GM21381 (cell line): Measurements from ENCODE around the gene YWHAQ.
"Not testable (repeated sequence)": the region's sequence is repeated elsewhere in the genome, so short reads cannot be mapped to it uniquely, and the experiment has no call there.

ENCODE experiments used
- ATAC-seq: cut with Tn5 transposase; IDR thresholded peaks from one replicate; pipeline ENCODE4 v1.9.1; 2021; ENCODE audit warnings: mild to moderate bottlenecking, moderate library complexity; ENCODE audit not compliant: unreplicated experiment

Gene YWHAQ

GRCh38 chr2:9595256-9595655 lies 35.5 kb downstream of the YWHAQ start:
- ATAC-seq: not testable (repeated sequence)

DNA sequence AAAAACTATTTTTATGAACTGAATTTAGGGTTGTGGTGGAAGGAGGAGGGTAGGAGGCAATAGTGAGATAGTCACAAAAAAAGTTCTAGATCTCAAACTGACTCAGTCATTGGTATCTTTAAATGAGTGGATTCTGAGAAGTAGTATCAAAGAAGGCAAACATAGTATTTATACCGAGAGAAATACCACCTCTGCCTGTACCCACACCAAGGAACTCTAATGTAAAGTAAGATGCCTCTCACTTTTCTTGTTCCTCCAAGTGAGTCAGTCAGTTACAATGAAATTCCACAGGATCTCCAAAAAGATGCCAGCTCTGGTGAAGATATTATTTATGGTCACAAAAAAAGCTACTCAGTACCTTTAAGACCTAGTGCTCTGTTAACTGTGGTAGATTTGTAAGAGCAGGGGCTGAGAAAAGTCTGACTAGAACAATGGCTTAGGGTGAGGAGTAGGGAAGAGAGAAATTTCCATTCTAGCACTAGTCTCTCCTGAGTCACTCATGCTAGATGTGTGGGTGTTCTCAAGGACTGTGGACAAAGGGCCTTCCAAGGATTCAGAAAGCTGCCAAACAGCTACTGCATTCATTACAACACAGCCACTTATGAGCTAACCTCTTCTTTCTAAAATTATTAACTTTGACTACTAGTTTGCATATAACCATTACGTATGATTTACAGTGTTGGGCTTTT lies 36.3 kb downstream of the YWHAQ start:
- ATAC-seq: no peak

- no peak for ATAC-seq
Measured at GRCh38 chr2:9593925-9594324, 36.9 kb downstream of the YWHAQ start.

- ATAC-seq: no peak
Measured at GRCh38 chr2:9592699-9593098, 38.1 kb downstream of the YWHAQ start.

DNA sequence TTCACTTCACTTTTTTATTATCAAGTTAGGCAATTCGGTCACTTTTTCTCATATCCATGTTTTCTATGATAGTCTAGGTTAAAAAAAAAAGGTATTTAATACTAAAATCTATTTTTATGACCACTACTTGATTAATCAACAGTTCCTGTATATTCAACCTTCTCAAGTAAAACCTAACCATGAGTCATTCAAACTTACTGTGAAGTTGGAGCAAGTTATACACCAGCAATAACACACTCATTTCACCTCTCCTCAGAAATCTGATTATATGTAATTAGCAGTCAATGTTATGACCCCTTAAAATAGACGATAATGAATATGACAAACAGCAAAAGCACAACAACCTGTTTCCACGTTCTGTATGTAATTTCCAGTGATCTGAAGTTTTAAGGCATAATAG lies 40.2 kb downstream of the YWHAQ start:
- no peak for ATAC-seq

- ATAC-seq: no peak
Measured at GRCh38 chr2:9586465-9586864, 44.3 kb downstream of the YWHAQ start.

GRCh38 chr2:9585486-9585885 lies 45.3 kb downstream of the YWHAQ start:
- ATAC-seq: no peak

DNA sequence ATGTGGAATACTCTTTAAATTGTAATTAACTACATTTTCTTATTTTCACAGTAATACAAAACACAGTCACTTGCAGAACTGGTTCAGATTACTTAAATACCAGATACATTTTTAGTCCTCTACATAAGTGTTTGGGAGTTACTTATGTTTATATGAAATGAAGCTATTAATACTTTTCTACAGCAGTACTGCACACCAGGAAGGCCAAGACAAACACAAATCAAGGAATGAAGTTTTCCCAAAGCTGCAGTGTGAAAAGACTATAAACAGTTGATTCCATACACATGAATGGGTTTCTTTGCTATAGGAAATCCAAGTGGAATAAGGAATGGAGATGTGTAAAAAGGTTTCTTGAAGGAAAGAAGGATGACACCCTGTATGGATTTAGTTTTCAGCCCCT lies 45.9 kb downstream of the YWHAQ start:
- not testable (repeated sequence) for ATAC-seq

DNA sequence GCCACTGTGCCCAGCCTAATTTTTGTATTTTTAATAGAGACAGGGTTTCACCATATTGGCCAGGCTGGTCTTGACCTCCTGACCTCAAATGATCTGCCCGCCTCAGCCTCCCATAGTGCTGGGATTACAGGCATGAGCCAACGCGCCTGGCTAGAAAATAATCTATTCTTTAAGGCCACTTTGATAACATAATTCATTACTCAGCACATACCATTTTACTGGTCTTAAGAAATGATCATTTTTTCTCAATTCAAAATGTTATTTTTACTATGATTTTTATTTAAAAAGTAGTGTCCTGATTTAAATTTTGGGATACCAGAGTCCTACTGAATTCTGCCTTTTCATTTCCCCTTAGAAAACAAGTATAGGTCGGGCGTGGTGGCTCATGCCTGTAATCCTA lies 48.2 kb downstream of the YWHAQ start:
- no peak for ATAC-seq

DNA sequence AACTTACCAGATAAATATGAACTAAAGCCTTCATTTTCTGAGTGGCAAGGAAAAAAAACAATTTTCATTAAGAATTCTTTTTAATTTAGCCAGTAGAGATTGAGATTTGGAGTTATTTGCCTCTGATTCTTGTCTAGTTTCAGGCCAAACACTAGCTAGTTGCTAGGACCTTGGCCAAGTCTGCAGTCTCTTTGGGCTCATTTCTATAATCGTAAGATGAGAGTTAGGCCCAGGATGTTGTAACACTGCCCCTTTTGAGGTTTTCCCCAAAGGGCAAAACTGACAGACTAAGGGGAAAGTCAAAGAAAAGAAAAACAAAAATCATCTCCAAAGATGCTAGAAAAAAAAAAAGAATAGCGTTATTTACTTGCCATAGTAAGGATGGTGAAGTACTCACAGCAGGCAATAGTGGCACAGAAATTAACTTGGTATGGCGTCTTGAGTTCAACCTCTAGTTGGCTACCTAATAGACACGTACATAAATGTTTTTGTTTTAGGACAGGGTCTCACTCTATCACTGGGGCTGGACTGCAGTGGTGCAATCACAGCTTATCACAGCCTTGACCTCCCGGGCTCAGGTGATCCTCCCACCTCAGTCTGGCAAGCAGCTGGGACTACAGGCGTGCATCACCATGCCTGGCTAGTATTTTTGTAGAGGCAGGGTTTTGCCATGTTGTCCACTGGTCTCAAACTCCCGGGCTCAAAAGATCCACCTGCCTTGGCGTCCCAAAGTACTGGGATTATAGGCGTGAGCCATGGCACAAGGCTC lies 52.1 kb downstream of the YWHAQ start:
- no peak for ATAC-seq

DNA sequence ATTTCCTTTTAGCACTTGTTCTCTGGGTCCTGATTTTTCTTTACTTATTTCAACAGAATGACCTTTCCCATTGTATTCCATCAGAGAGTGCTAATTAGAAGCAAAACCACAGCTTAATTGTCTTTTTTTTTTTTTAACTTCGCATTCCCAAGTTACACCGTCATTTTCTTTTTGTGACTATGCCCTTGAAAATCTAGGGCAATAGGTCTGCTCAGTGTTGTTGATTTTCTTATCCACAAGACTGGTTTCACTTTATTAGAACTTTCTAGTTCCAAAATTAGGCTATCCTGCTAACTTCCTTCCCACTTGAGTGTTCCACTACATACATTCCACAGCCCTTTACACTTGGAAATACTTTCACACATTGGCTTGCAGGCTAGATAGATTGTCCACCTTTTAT lies 56.5 kb downstream of the YWHAQ start:
- ATAC-seq: no peak

- no peak for ATAC-seq
Measured at GRCh38 chr2:9573840-9574239, 57.0 kb downstream of the YWHAQ start.

GRCh38 chr2:9573013-9573720 lies 57.6 kb downstream of the YWHAQ start:
- ATAC-seq: no peak

GRCh38 chr2:9570182-9571060 lies 60.4 kb downstream of the YWHAQ start:
- ATAC-seq: no peak

- no peak for ATAC-seq
Measured at GRCh38 chr2:9565436-9566153, 65.2 kb downstream of the YWHAQ start.

DNA sequence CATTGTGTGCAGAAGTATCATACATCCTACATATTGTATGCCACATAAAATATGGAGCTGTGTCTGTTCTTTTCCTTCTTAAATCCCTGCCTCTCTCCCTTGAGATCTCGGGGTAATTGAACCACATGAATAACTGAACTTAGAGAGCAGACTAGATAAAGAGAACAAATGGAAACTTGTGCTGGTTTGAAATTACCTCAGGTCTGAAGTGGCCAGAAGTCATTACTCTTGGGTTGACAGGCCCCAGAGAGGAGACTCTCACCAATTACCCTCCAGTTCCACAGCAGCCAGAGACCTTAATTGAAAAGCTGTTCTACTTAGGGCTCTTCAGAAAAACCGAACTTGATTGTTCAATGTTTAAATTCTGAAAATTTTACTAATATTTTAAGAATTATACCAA lies 70.2 kb downstream of the YWHAQ start:
- no peak for ATAC-seq

DNA sequence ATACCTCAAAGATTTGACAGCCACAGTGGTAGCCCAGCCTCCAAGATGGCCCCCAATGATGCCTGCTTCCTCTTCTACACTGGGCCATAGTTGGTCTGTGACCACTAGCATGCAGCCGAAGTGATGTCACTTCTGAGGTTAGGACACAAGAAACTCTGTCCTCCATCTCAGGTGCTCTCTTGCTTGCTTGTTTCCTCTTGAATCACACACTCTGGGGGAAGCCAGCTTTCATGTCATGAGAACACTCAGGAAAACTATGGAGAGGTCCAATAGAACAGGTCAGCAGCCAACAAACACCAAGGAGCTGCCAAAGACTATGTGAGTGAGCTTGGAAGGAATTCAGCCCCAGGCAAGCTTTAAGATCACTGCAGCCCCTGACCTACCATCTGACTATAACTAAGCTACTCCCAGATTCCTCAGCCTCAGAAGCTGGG lies 71.8 kb downstream of the YWHAQ start:
- ATAC-seq: no peak

DNA sequence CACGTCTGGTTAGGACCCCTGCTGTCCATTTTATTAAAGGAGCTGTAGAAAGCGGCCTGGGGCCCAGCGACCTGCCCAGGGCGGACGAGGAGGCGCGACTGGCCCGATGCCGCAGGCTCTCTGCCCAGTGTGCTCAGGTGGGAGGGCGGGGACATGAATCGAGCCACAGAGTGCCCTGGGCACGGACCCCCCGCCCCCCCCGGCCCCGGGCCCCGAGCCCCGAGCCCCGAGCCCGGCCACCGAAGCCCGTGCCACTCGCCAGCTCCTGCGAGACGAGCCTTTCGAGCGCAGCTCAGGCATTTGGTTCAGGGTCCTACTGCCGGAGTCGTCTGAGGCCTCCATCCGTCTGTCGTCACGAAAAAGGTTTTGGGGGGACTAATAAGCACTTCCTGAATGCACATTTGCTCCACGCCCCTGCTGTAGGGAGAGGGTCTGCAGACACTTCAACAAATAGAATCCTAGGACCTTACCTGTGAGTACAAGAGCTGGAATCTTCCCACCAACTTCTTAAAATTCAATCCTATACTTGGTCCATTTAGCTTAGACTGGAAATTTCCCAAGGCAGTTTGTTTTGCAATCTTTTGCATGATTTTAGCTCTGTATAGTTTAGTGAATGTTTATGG lies 74.6 kb downstream of the YWHAQ start:
- ATAC-seq: peak; percentile 18

- peak; percentile 89 for ATAC-seq
Measured at GRCh38 chr2:9555297-9556120, 75.3 kb downstream of the YWHAQ start, which contains the start of gene ADAM17. ADAM17 (minus strand) TSS chr2:9555830; CDS start chr2:9555605, 225 bp downstream.
